Upper lobe of left lung (tissue), 6 donors: ENCODE data around the gene AP2A2. TPM values are rescaled to one million over a fixed set of nuclear protein-coding genes. Genes with fewer than 3 reads are reported as not detected.
A peak's percentile ranks its signal among the peaks of the same experiment; 100 is the strongest.

ENCODE experiments used
- ATAC-seq, 2 donors: fragments of 200-7000 bp; cut with Tn5 transposase; one replicate each; pipeline ENCODE4 v1.9.1; 2022; ENCODE audit warnings: mild to moderate bottlenecking in 2 of 2, moderate library complexity in 2 of 2; ENCODE audit not compliant: low FRiP score in 2 of 2
- DNase-seq, 2 donors: peaks; one replicate each; pipeline ENCODE4 v3.0.0-alpha.2; 2019 to 2020
- H3K27ac ChIP-seq, 4 donors: fragments of 200-600 bp; sonication (generic); one replicate each; pipeline ENCODE4 v1.5.1; 2016 to 2019
- H3K27me3 ChIP-seq, 4 donors: fragments of 200-600 bp; sonication (generic); one replicate each; pipeline ENCODE4 v1.5.1; 2017 to 2019
- H3K36me3 ChIP-seq, 4 donors: fragments of 200-600 bp; sonication (generic); one replicate each; pipeline ENCODE4 v1.5.1; 2016 to 2019
- H3K4me1 ChIP-seq, 4 donors: fragments of 200-600 bp; sonication (generic); one replicate each; pipeline ENCODE4 v1.5.1; 2018 to 2019
- H3K4me3 ChIP-seq, 4 donors: fragments of 200-600 bp; sonication (generic); one replicate each; pipeline ENCODE4 v1.5.1; 2017 to 2019; ENCODE audit warnings: mild to moderate bottlenecking in 2 of 4, moderate library complexity in 1 of 4
- H3K9me3 ChIP-seq, 4 donors: fragments of 200-600 bp; sonication (generic); one replicate each; pipeline ENCODE4 v1.5.1; 2018 to 2019
- CTCF ChIP-seq, 6 experiments: fragments of 450-650 bp in 4 of 6; fragments of 200-600 bp in 2 of 6; sonication (generic) in 2 of 6; IDR thresholded peaks; one replicate each; pipeline ENCODE4 v1.5.1; 2016 to 2019; ENCODE audit warnings: antibody characterized with exemption in 6 of 6
- EP300 ChIP-seq, 4 donors: sonication (generic); formaldehyde crosslinking; IDR thresholded peaks; one replicate each; pipeline ENCODE4 v1.5.1; 2017; ENCODE audit warnings: antibody characterized with exemption in 4 of 4, control low read depth in 2 of 4
- POLR2A ChIP-seq, 4 donors: fragments of 450-650 bp; IDR thresholded peaks; one replicate each; pipeline ENCODE4 v1.5.1; 2016 to 2017; ENCODE audit warnings: antibody characterized with exemption in 4 of 4, mild to moderate bottlenecking in 2 of 4
- POLR2AphosphoS5 ChIP-seq, 2 donors: sonication (generic); formaldehyde crosslinking; IDR thresholded peaks; one replicate each; pipeline ENCODE4 v1.5.1; 2017; ENCODE audit warnings: antibody characterized with exemption in 2 of 2
- WGBS, 2 donors: methylation state at CpG; one replicate each; pipeline ENCODE4 v1.1.5; 2017 to 2018; 5-methylcytosine and 5-hydroxymethylcytosine counted together
- total RNA-seq, 6 donors: library from RNA; depleted of rRNA in 4 of 6; stranded (reverse); fragments of >200 nt in 4 of 6; gene quantifications; one replicate each; pipeline versions ENCODE4 v1.1.0 to v1.2.1, GENCODE V29; 2016 to 2021
- donor health status: DM: no; HTN: no; CAD: no; lungs with moderate emphysema.
- donor health status: DM: no; HTN: yes; CAD: no; lungs with severe emphysema.

Gene AP2A2
- total RNA-seq, 6 donors from 2014 or later, result 55.7 to 273 (median 103) TPM

GRCh38 chr11:1036303-1036923 is 110.7 kb downstream of the AP2A2 start, which contains the start of gene MUC6:
TSS of gene MUC6 (minus strand) at chr11:1036718. CDS start at chr11:1036655, 63 bp downstream.
- Histone ChIP-seq H3K9me3 (no peaks in the 10 kb centered on the region), H3K27me3 (peaks cover 0 to 4% (median 0%) of the 10 kb centered on the region in 4 donors), H3K4me1 (peaks cover 0 to 8% (median 0%) of the 10 kb centered on the region in 4 donors), H3K27ac (no peak within 1 kb of the TSS), H3K36me3 (no peaks in the 10 kb centered on the region), H3K4me3 (no peak within 1 kb of the TSS)
- DNase-seq, result peak in 1 of 2 donors; percentile 83
- TF ChIP-seq POLR2A (IDR thresholded peaks at IDR 0.05) (no peak), EP300 (IDR thresholded peaks at IDR 0.05) (no peak), POLR2AphosphoS5 (IDR thresholded peaks at IDR 0.05) (no peak), CTCF (IDR thresholded peaks at IDR 0.05) (no peak)
- ATAC-seq, result no peak
- whole genome bisulfite sequencing, 2 donors, result 62% methylated on average over 28 of the region's 42 CpGs; no CpG with 5 or more reads in 1 of the 2 donors

- Histone ChIP-seq H3K4me1 (peaks cover 0 to 8% (median under 1%) of the 10 kb centered on the region in 4 donors), H3K4me3 (no peak overlapping the region), H3K36me3 (no peaks in the 10 kb centered on the region), H3K27ac (no peak overlapping the region), H3K9me3 (no peaks in the 10 kb centered on the region), H3K27me3 (peaks cover 0 to 4% (median 0%) of the 10 kb centered on the region in 4 donors)
- 55% methylated on average over 12 of the region's 13 CpGs; no CpG with 5 or more reads in 1 of the 2 donors for WGBS, 2 donors
- DNase-seq (no peak), ATAC-seq (no peak)
- TF ChIP-seq POLR2A (IDR thresholded peaks at IDR 0.05), result no peak
- TF ChIP-seq POLR2AphosphoS5 (IDR thresholded peaks at IDR 0.05), result no peak
- TF ChIP-seq CTCF (IDR thresholded peaks at IDR 0.05), result no peak
- no peak for TF ChIP-seq EP300 (IDR thresholded peaks at IDR 0.05)
Observed at GRCh38 chr11:1036931-1037330, 111.3 kb downstream of the AP2A2 start.

- H3K9me3 ChIP-seq, result no peaks in the 10 kb centered on the region
- peaks cover 0 to 8% (median 2%) of the 10 kb centered on the region in 4 donors for H3K4me1 ChIP-seq
- no peak overlapping the region for H3K27ac ChIP-seq
- 77 to 85% methylated on average over 19 of the region's 26 CpGs for WGBS, 2 donors
- H3K36me3 ChIP-seq, result no peaks in the 10 kb centered on the region
- ATAC-seq (no peak), DNase-seq (peak in 1 of 2 donors; percentile 80)
- peaks cover 0 to 4% (median 0%) of the 10 kb centered on the region in 4 donors for H3K27me3 ChIP-seq
- no peak for TF ChIP-seq CTCF (IDR thresholded peaks at IDR 0.05)
- TF ChIP-seq POLR2A (IDR thresholded peaks at IDR 0.05), result no peak
- TF ChIP-seq POLR2AphosphoS5 (IDR thresholded peaks at IDR 0.05), result no peak
- TF ChIP-seq EP300 (IDR thresholded peaks at IDR 0.05), result no peak
- H3K4me3 ChIP-seq, result no peak overlapping the region
Observed at GRCh38 chr11:1037506-1038055, 111.9 kb downstream of the AP2A2 start.

GRCh38 chr11:1038361-1038760 is 112.7 kb downstream of the AP2A2 start:
- Histone ChIP-seq H3K27me3 (peaks cover 0 to 4% (median 0%) of the 10 kb centered on the region in 4 donors), H3K4me1 (peaks cover 0 to 8% (median 2%) of the 10 kb centered on the region in 4 donors), H3K9me3 (no peaks in the 10 kb centered on the region), H3K36me3 (no peaks in the 10 kb centered on the region), H3K27ac (no peak overlapping the region), H3K4me3 (no peak overlapping the region)
- no peak for ATAC-seq
- TF ChIP-seq CTCF (IDR thresholded peaks at IDR 0.05), result no peak
- TF ChIP-seq POLR2A (IDR thresholded peaks at IDR 0.05), result no peak
- TF ChIP-seq EP300 (IDR thresholded peaks at IDR 0.05), result no peak
- TF ChIP-seq POLR2AphosphoS5 (IDR thresholded peaks at IDR 0.05), result no peak
- 71 to 77% methylated on average over 3 to 10 of the region's 10 CpGs for WGBS, 2 donors
- DNase-seq, result peak in 1 of 2 donors; percentile 60
